Vagina (tissue), 2 donors: ENCODE data around the gene PCGF3.

Experiments
- POLR2A ChIP-seq, 2 donors: fragments of 450-650 bp; IDR thresholded peaks; one replicate each; pipeline ENCODE4 v1.6.1; 2017; ENCODE audit warnings: antibody characterized with exemption in 2 of 2, mild to moderate bottlenecking in 2 of 2, moderate library complexity in 2 of 2
- TF ChIP-seq, protein P1 (sequence below), 3 experiments: fragments of 450-650 bp in 2 of 3; fragments of 200-600 bp in 1 of 3; sonication (generic) in 1 of 3; IDR thresholded peaks; one replicate each; pipeline ENCODE4 v1.5.1; 2017 to 2019; ENCODE audit warnings: antibody characterized with exemption in 3 of 3, mild to moderate bottlenecking in 2 of 3, moderate library complexity in 2 of 3

DNA sequence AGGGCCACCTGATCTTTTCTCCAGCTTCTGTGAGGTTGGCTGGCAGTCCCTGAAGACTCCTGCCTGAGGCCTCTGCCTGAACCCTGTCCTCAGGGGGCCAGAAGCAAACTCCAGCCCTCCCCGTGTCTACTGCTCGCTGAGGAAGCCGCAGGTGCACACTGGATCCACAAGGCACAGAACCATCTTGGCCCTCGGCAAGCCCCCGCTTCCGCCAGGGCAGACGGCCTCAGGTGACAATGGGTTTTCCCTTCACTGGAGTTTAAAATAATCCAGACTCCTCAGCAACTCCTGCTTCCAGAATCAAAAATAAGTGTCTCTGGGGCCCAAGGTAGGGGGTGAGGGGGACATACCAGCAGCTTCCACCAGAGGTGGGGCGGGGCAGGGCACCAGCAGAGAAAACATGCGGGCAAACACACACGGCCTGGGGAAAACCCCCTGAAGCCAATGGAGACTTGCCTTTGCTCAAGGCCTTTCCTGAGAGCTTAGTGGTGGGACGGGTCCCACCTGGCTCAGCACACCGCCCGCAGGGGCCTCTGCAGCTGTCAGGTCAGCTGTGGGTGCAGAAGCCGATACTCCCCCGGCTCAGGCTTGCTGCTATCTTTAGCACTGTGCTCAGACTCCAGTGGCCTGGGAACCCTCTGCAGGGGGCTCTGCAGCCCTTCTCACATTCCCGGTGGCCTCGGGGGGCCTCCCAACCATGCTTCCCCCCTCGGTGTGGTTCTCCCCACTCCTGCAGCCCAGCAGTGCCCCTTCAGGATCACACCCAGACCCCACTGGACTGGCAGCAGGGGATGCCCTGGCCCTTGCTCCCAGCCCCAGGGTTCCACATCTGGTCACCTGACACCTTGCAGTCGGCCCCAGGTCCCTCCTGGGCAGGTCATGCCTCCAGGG is 29.4 kb upstream of the PCGF3 start:
- TF ChIP-seq, protein P1, sequence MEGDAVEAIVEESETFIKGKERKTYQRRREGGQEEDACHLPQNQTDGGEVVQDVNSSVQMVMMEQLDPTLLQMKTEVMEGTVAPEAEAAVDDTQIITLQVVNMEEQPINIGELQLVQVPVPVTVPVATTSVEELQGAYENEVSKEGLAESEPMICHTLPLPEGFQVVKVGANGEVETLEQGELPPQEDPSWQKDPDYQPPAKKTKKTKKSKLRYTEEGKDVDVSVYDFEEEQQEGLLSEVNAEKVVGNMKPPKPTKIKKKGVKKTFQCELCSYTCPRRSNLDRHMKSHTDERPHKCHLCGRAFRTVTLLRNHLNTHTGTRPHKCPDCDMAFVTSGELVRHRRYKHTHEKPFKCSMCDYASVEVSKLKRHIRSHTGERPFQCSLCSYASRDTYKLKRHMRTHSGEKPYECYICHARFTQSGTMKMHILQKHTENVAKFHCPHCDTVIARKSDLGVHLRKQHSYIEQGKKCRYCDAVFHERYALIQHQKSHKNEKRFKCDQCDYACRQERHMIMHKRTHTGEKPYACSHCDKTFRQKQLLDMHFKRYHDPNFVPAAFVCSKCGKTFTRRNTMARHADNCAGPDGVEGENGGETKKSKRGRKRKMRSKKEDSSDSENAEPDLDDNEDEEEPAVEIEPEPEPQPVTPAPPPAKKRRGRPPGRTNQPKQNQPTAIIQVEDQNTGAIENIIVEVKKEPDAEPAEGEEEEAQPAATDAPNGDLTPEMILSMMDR (IDR thresholded peaks at IDR 0.05) = no peak
- TF ChIP-seq POLR2A (IDR thresholded peaks at IDR 0.05) = no peak
